ENCODE results near the gene CLPTM1L.
"Not testable (repeated sequence)": the region's sequence is repeated elsewhere in the genome, so short reads cannot be mapped to it uniquely, and the experiment has no call there.

CLPTM1L gene

GRCh38 chr5:1289559-1289958, 55.3 kb downstream of the CLPTM1L start:
- not testable (repeated sequence) for DNase-seq (ENCODE audit: low spot score)

- DNase-seq (ENCODE audit: low spot score): no peak
These were observed 56.2 kb downstream of the CLPTM1L start for GRCh38 chr5:1288439-1289335.

GRCh38 chr5:1285883-1286291, 59.0 kb downstream of the CLPTM1L start:
- DNase-seq (ENCODE audit: low spot score): no peak

GRCh38 chr5:1285141-1285540, 59.8 kb downstream of the CLPTM1L start:
- no peak for DNase-seq (ENCODE audit: low spot score)

GRCh38 chr5:1284336-1284970, 60.4 kb downstream of the CLPTM1L start:
- not testable (repeated sequence) for DNase-seq (ENCODE audit: low spot score)

GRCh38 chr5:1283729-1284041, 61.2 kb downstream of the CLPTM1L start:
- not testable (repeated sequence) for DNase-seq (ENCODE audit: low spot score)

GRCh38 chr5:1282993-1283728, 61.7 kb downstream of the CLPTM1L start:
- not testable (repeated sequence) for DNase-seq (ENCODE audit: low spot score)

- DNase-seq (ENCODE audit: low spot score): no peak
These were observed 62.5 kb downstream of the CLPTM1L start for GRCh38 chr5:1282131-1282992.

GRCh38 chr5:1281038-1281882, 63.6 kb downstream of the CLPTM1L start:
- no peak for DNase-seq (ENCODE audit: low spot score)

- no peak for DNase-seq (ENCODE audit: low spot score)
These were observed 64.5 kb downstream of the CLPTM1L start for GRCh38 chr5:1280177-1281037.

- no peak for DNase-seq (ENCODE audit: low spot score)
These were observed 65.3 kb downstream of the CLPTM1L start for GRCh38 chr5:1279443-1280151.

- no peak for DNase-seq (ENCODE audit: low spot score)
These were observed 66.0 kb downstream of the CLPTM1L start for GRCh38 chr5:1278656-1279442.

- no peak for DNase-seq (ENCODE audit: low spot score)
These were observed 66.7 kb downstream of the CLPTM1L start for GRCh38 chr5:1278216-1278615.

GRCh38 chr5:1277781-1278180, 67.1 kb downstream of the CLPTM1L start:
- no peak for DNase-seq (ENCODE audit: low spot score)

- DNase-seq (ENCODE audit: low spot score): no peak
These were observed 67.6 kb downstream of the CLPTM1L start for GRCh38 chr5:1277331-1277730.

- no peak for DNase-seq (ENCODE audit: low spot score)
These were observed 68.0 kb downstream of the CLPTM1L start for GRCh38 chr5:1276930-1277329.

- not testable (repeated sequence) for DNase-seq (ENCODE audit: low spot score)
These were observed 69.2 kb downstream of the CLPTM1L start for GRCh38 chr5:1275397-1276391.
